ENCODE measurements around the gene COL4A1.

DNA sequence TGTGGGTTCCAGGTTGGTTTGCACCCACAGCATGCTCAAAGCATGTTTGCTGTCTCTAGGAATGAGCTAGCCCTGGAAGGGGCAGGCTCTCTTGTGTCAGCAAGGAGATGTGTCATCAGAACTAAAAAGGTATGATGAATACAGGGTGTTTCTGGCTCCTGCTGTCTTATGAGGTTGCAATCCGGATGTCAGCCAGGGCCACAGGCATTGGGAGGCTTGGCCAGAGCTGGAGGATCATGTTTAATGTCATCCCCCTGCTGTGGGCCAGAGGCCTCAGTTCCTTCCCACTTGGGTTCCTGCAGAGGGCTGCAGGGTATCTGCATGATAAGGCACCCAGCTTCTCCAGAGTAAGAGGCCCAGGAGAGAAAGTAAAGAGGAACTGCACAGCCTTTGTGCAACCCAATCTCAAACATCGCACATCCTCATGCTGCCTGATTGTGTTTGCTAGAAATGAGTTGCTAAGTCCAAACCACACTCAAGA is 193.6 kb downstream of the COL4A1 start:
- TF ChIP-seq CTCF (CRISPR knock-in tag; IDR thresholded peaks at IDR 0.05) (no peak), PBX3 (CRISPR knock-in tag; IDR thresholded peaks at IDR 0.05; ENCODE audit: borderline replicate concordance) (no peak), SIN3A (IDR thresholded peaks at IDR 0.05; ENCODE audit: borderline replicate concordance, low read depth, low read length) (no peak), ZNF501 (CRISPR knock-in tag; IDR thresholded peaks at IDR 0.05) (no peak), ZBTB7A (CRISPR knock-in tag; IDR thresholded peaks at IDR 0.05) (no peak), GABPA (IDR thresholded peaks at IDR 0.05; ENCODE audit: low read depth, low read length) (no peak), GABPA (CRISPR knock-in tag; IDR thresholded peaks at IDR 0.05; ENCODE audit: low read depth) (no peak), ZIK1 (CRISPR knock-in tag; IDR thresholded peaks at IDR 0.05; ENCODE audit: borderline replicate concordance, low read depth) (no peak), RBM39 (IDR thresholded peaks at IDR 0.05; ENCODE audit: low read depth, low read length, poor library complexity, severe bottlenecking) (no peak)
